A549 (cell line): ENCODE measurements around the gene TBCEL. TPM values are rescaled to one million over a fixed set of nuclear protein-coding genes. Genes with fewer than 3 reads are reported as not detected.

Experiments
- ATAC-seq, 2 experiments: fragments of 200-7000 bp in 1 of 2; fragments of >200 bp in 1 of 2; cut with Nextera tagmentation in 1 of 2; cut with Tn5 transposase in 1 of 2; 3 replicates each; pipeline versions ENCODE4 v1.8.0 to v1.9.1; 2018 to 2020; ENCODE audit warnings: mild to moderate bottlenecking in 1 of 2, moderate library complexity in 1 of 2
- CTCF ChIA-PET: fragments of 300-600 bp; sonication (Branson Sonifier 250); formaldehyde crosslinking; extraction: SDS; loops from one replicate; lab custom pipeline; 2021; ENCODE audit warnings: antibody characterized with exemption, inconsistent platforms; lab: Yijun Ruan, JAX
- POLR2A ChIA-PET: fragments of 350-600 bp; formaldehyde crosslinking; extraction: SDS; loops from one replicate; lab custom pipeline; 2021; ENCODE audit warnings: antibody characterized with exemption, inconsistent platforms; lab: Yijun Ruan, JAX
- DNase-seq, 2 experiments: peaks; one replicate each; pipeline versions ENCODE4 v3.0.0 to v3.0.0-alpha.2; 2011 to 2016; ENCODE audit warnings: low read depth in 1 of 2, low spot score in 1 of 2
- FAIRE-seq: peaks from 2 replicates; lab custom pipeline; 2011; peaks lifted over from hg19 to GRCh38; lab: Jason Lieb, UNC
- H3K27ac ChIP-seq, 2 experiments: fragments of >200 bp; sonication (Bioruptor Twin); formaldehyde crosslinking; 3 replicates each; pipeline ENCODE4 v1.5.1; 2016 to 2017
- H3K4me1 ChIP-seq: fragments of >200 bp; sonication (Bioruptor Twin); formaldehyde crosslinking; 3 replicates; pipeline ENCODE4 v1.6.1; 2016
- H3K4me2 ChIP-seq: fragments of >200 bp; sonication (Bioruptor Twin); formaldehyde crosslinking; 3 replicates; pipeline ENCODE4 v1.6.1; 2016
- H3K4me3 ChIP-seq: fragments of >200 bp; sonication (Bioruptor Twin); formaldehyde crosslinking; 3 replicates; pipeline ENCODE4 v1.5.1; 2016
- H3K9me3 ChIP-seq: fragments of >200 bp; sonication (Bioruptor Twin); formaldehyde crosslinking; 3 replicates; pipeline ENCODE4 v1.6.1; 2016
- CEBPB ChIP-seq, 2 experiments: fragments of >200 bp in 1 of 2; sonication (Bioruptor Twin) in 1 of 2; formaldehyde crosslinking in 1 of 2; IDR thresholded peaks; 2 replicates each; pipeline ENCODE4 v1.6.1; 2012 to 2016
- EHF ChIP-seq: fragments of 250-450 bp; sonication (Bioruptor Pico); IDR thresholded peaks from 2 replicates; pipeline ENCODE4 v1.5.0; 2020; ENCODE audit warnings: mild to moderate bottlenecking
- ELK1 ChIP-seq: fragments of 150-350 bp; IDR thresholded peaks from 2 replicates; pipeline ENCODE4 v1.6.1; 2014; ENCODE audit warnings: low read depth, mild to moderate bottlenecking, low read length
- FOSB ChIP-seq: fragments of 250-450 bp; sonication (Bioruptor Pico); IDR thresholded peaks from 2 replicates; pipeline ENCODE4 v1.5.0; 2020; ENCODE audit warnings: mild to moderate bottlenecking, moderate library complexity
- GATA3 ChIP-seq: IDR thresholded peaks from 2 replicates; pipeline ENCODE4 v1.6.1; 2012; ENCODE audit warnings: borderline replicate concordance
- HOXB13 ChIP-seq: fragments of 250-450 bp; sonication (Bioruptor Pico); IDR thresholded peaks from 2 replicates; pipeline ENCODE4 v1.5.0; 2020; ENCODE audit warnings: low read depth, mild to moderate bottlenecking, moderate library complexity
- JUN ChIP-seq, 2 experiments: fragments of >200 bp; sonication (Bioruptor Twin); formaldehyde crosslinking; IDR thresholded peaks; 2 replicates in 1 of 2; 3 replicates in 1 of 2; pipeline ENCODE4 v1.6.1; 2016 to 2017
- KDM1A ChIP-seq: fragments of 200-600 bp; sonication (generic); IDR thresholded peaks from 2 replicates; pipeline ENCODE4 v1.6.1; 2016; ENCODE audit warnings: low read depth, mild to moderate bottlenecking
- MAX ChIP-seq: IDR thresholded peaks from 2 replicates; pipeline ENCODE4 v1.6.1; 2012
- MAZ ChIP-seq: fragments of 150-350 bp; IDR thresholded peaks from 2 replicates; pipeline ENCODE4 v1.6.1; 2014; ENCODE audit warnings: antibody characterized with exemption, low read depth, low read length, borderline replicate concordance
- MYC ChIP-seq: IDR thresholded peaks from 2 replicates; pipeline ENCODE4 v1.6.1; 2012; ENCODE audit warnings: mild to moderate bottlenecking, inconsistent platforms, low read length, improper control_type of control experiment, borderline replicate concordance
- PHF8 ChIP-seq: fragments of 200-600 bp; sonication (generic); IDR thresholded peaks from 2 replicates; pipeline ENCODE4 v1.6.1; 2016; ENCODE audit warnings: low read depth, mild to moderate bottlenecking, antibody characterized with exemption, moderate library complexity, borderline replicate concordance
- POLR2A ChIP-seq: IDR thresholded peaks from 2 replicates; pipeline ENCODE4 v1.6.1; 2012; ENCODE audit warnings: mild to moderate bottlenecking, low read length
- REST ChIP-seq: fragments of 200-600 bp; sonication (generic); IDR thresholded peaks from 2 replicates; pipeline ENCODE4 v1.6.1; 2016; ENCODE audit warnings: antibody characterized with exemption, mild to moderate bottlenecking, moderate library complexity
- RNF2 ChIP-seq: fragments of 200-600 bp; sonication (generic); IDR thresholded peaks from 2 replicates; pipeline ENCODE4 v1.6.1; 2016; ENCODE audit warnings: low read depth, mild to moderate bottlenecking, antibody characterized with exemption, moderate library complexity, borderline replicate concordance
- SMC3 ChIP-seq: fragments of >200 bp; sonication (Bioruptor Twin); formaldehyde crosslinking; IDR thresholded peaks from 3 replicates; pipeline ENCODE4 v1.6.1; 2018; ENCODE audit warnings: inconsistent platforms
- SREBF2 ChIP-seq: fragments of 450-650 bp; IDR thresholded peaks from 2 replicates; pipeline ENCODE4 v1.6.1; 2014; ENCODE audit warnings: mild to moderate bottlenecking, moderate library complexity
- ZNF302 ChIP-seq: fragments of 250-450 bp; sonication (Bioruptor Pico); IDR thresholded peaks from 2 replicates; pipeline ENCODE4 v1.9.0; 2021; ENCODE audit warnings: inconsistent platforms, mild to moderate bottlenecking, moderate library complexity
- ZSCAN20 ChIP-seq: fragments of 250-450 bp; sonication (Bioruptor Pico); IDR thresholded peaks from 2 replicates; pipeline ENCODE4 v1.8.0; 2022; ENCODE audit warnings: mild to moderate bottlenecking, moderate library complexity
- whole genome bisulfite sequencing: methylation state at CpG from one replicate; pipeline ENCODE4 v1.1.6; 2017; ENCODE audit errors: missing lambda C conversion rate; 5-methylcytosine and 5-hydroxymethylcytosine counted together
- polyA plus RNA-seq, 4 experiments: library from polyadenylated mRNA; depleted of rRNA in 3 of 4; stranded (reverse); fragments of >200 nt; fragmentation: RNase III in 1 of 4; extraction: RNeasy Plus Mini Kit Qiagen cat#74134 plus additional on column Dnase treatment in 1 of 4; gene quantifications; 2 replicates in 3 of 4; 3 replicates in 1 of 4; pipeline ENCODE4 v1.2.3, GENCODE V29; 2011 to 2017

TBCEL gene
- polyA plus RNA-seq, 2 of the 4 experiments (the other 2 are of a cell fraction), result 5.9 to 11.9 TPM

GRCh38 chr11:121039971-121040613 is 16.2 kb downstream of the TBCEL start:
- DNase-seq, result no peak
- POLR2A ChIA-PET, result no interaction called here

GRCh38 chr11:121040614-121041002 is 16.7 kb downstream of the TBCEL start:
- Histone ChIP-seq H3K4me1 (no peaks in the 10 kb centered on the region), H3K4me2 (no peak overlapping the region), H3K9me3 (no peaks in the 10 kb centered on the region), H3K4me3 (no peak overlapping the region), H3K27ac (no peak overlapping the region)
- WGBS, result 91% methylated on average over 3 of the region's 3 CpGs
- ATAC-seq (no peak), DNase-seq (no peak), FAIRE-seq (no peak)
- no peak for TF ChIP-seq POLR2A
- POLR2A ChIA-PET, result no interaction called here
- CTCF ChIA-PET, result no interaction called here

More at GRCh38 chr11:121039971-121040613, 16.2 kb downstream of the TBCEL start:
- FAIRE-seq (no peak), ATAC-seq (no peak)
- Histone ChIP-seq H3K4me1 (no peaks in the 10 kb centered on the region), H3K9me3 (no peaks in the 10 kb centered on the region), H3K4me3 (no peak overlapping the region), H3K4me2 (no peak overlapping the region), H3K27ac (no peak overlapping the region)
- WGBS, result 100% methylated on average over 1 of the region's 1 CpG
- CTCF ChIA-PET, result no interaction called here
- no peak for TF ChIP-seq FOSB (CRISPR knock-in tag)
- no peak for TF ChIP-seq MAX
- TF ChIP-seq MAZ, result no peak
- no peak for TF ChIP-seq ZSCAN20 (CRISPR knock-in tag)
- TF ChIP-seq RNF2, result no peak
- TF ChIP-seq MYC, result no peak
- no peak for TF ChIP-seq POLR2A
- no peak for TF ChIP-seq ZNF302 (CRISPR knock-in tag)
- TF ChIP-seq ELK1, result no peak
- TF ChIP-seq SMC3, result no peak

- Histone ChIP-seq H3K9me3 (no peaks in the 10 kb centered on the region), H3K4me1 (no peaks in the 10 kb centered on the region), H3K4me2 (no peak overlapping the region), H3K27ac (no peak overlapping the region), H3K4me3 (no peak overlapping the region)
- DNase-seq, result no peak
- no peak for ATAC-seq
- ChIA-PET POLR2A (no interaction called here), CTCF (no interaction called here)
- FAIRE-seq, result no peak
- no peak for TF ChIP-seq KDM1A
- no peak for TF ChIP-seq CEBPB (IDR thresholded peaks at IDR 0.05)
- WGBS, result 86% methylated on average over 5 of the region's 5 CpGs
Observed at GRCh38 chr11:121041072-121041471, 17.2 kb downstream of the TBCEL start.

GRCh38 chr11:121042296-121042695 is 18.4 kb downstream of the TBCEL start:
- no peak for ATAC-seq
- DNase-seq, result no peak
- Histone ChIP-seq H3K4me2 (no peak overlapping the region), H3K27ac (no peak overlapping the region), H3K4me3 (no peak overlapping the region), H3K4me1 (no peaks in the 10 kb centered on the region), H3K9me3 (no peaks in the 10 kb centered on the region)
- ChIA-PET CTCF (no interaction called here), POLR2A (no interaction called here)
- no peak for FAIRE-seq
- TF ChIP-seq PHF8, result no peak
- no peak for TF ChIP-seq POLR2A
- no peak for TF ChIP-seq KDM1A
- no peak for TF ChIP-seq JUN (IDR thresholded peaks at IDR 0.05)
- TF ChIP-seq MAX, result no peak
- TF ChIP-seq REST, result no peak
- TF ChIP-seq ZNF302 (CRISPR knock-in tag), result no peak
- no peak for TF ChIP-seq SREBF2
- TF ChIP-seq HOXB13 (CRISPR knock-in tag), result no peak
- no peak for TF ChIP-seq GATA3
- no peak for TF ChIP-seq EHF (CRISPR knock-in tag)
- 93% methylated on average over 1 of the region's 1 CpG for WGBS
